H9 (cell line): ENCODE data around the gene RCOR2. TPM values are rescaled to one million over a fixed set of nuclear protein-coding genes. Genes with fewer than 3 reads are reported as not detected.
A peak's percentile ranks its signal among the peaks of the same experiment; 100 is the strongest.

Experiments
- DNase-seq: peaks from one replicate; pipeline ENCODE4 v3.0.0-alpha.2; 2017
- H2AFZ ChIP-seq: one replicate; pipeline ENCODE4 v1.6.1; 2013; ENCODE audit warnings: mild to moderate bottlenecking, low read length, control low read depth, moderate library complexity
- H2AK5ac ChIP-seq: 2 replicates; pipeline ENCODE4 v1.6.1; 2013; ENCODE audit warnings: low read length, control low read depth, mixed read lengths; ENCODE audit not compliant: insufficient read length
- H2BK120ac ChIP-seq: one replicate; pipeline ENCODE4 v1.6.1; 2013; ENCODE audit warnings: low read depth, mild to moderate bottlenecking, low read length, control low read depth, inconsistent platforms; ENCODE audit not compliant: poor library complexity, severe bottlenecking
- H2BK12ac ChIP-seq: 2 replicates; pipeline ENCODE4 v1.6.1; 2013; ENCODE audit warnings: low read length, control low read depth, mixed read lengths, low read depth; ENCODE audit not compliant: insufficient read length
- H2BK15ac ChIP-seq: 2 replicates; pipeline ENCODE4 v1.6.1; 2013; ENCODE audit warnings: low read depth, low read length, control low read depth
- H2BK20ac ChIP-seq: one replicate; pipeline ENCODE4 v1.6.1; 2013; ENCODE audit warnings: low read depth, mild to moderate bottlenecking, low read length, control low read depth, inconsistent platforms; ENCODE audit not compliant: poor library complexity, severe bottlenecking
- H2BK5ac ChIP-seq: 2 replicates; pipeline ENCODE4 v1.6.1; 2013; ENCODE audit warnings: low read length, control low read depth, mixed read lengths; ENCODE audit not compliant: insufficient read length
- H3K14ac ChIP-seq: 2 replicates; pipeline ENCODE4 v1.6.1; 2013; ENCODE audit warnings: low read length, control low read depth; ENCODE audit not compliant: insufficient read depth
- H3K18ac ChIP-seq: 2 replicates; pipeline ENCODE4 v1.6.1; 2013; ENCODE audit warnings: low read depth, mild to moderate bottlenecking, mixed read lengths, low read length, control low read depth; ENCODE audit not compliant: insufficient read length
- H3K23ac ChIP-seq: 2 replicates; pipeline ENCODE4 v1.6.1; 2013; ENCODE audit warnings: low read length, control low read depth, mixed read lengths, low read depth; ENCODE audit not compliant: insufficient read length
- H3K23me2 ChIP-seq: 2 replicates; pipeline ENCODE4 v1.6.1; 2013; ENCODE audit warnings: low read depth, mild to moderate bottlenecking, mixed read lengths, low read length, control low read depth; ENCODE audit not compliant: insufficient read length, poor library complexity, severe bottlenecking
- H3K27ac ChIP-seq: 2 replicates; pipeline ENCODE4 v1.5.1; 2013; ENCODE audit warnings: low read length, control low read depth, mixed read lengths, low read depth; ENCODE audit not compliant: insufficient read length
- H3K27me3 ChIP-seq: 2 replicates; pipeline ENCODE4 v1.6.1; 2013; ENCODE audit warnings: low read length, control low read depth, inconsistent platforms; ENCODE audit not compliant: insufficient read depth
- H3K4ac ChIP-seq: 2 replicates; pipeline ENCODE4 v1.6.1; 2013; ENCODE audit warnings: low read depth, mild to moderate bottlenecking, control low read depth, inconsistent platforms, low read length, moderate library complexity
- H3K4me1 ChIP-seq: 2 replicates; pipeline ENCODE4 v1.6.1; 2013; ENCODE audit warnings: low read length, control low read depth, inconsistent platforms; ENCODE audit not compliant: insufficient read depth
- H3K4me2 ChIP-seq: 2 replicates; pipeline ENCODE4 v1.6.1; 2013; ENCODE audit warnings: low read length, control low read depth, mixed read lengths; ENCODE audit not compliant: insufficient read length, insufficient read depth
- H3K56ac ChIP-seq: 2 replicates; pipeline ENCODE4 v1.6.1; 2013; ENCODE audit warnings: low read depth, mild to moderate bottlenecking, mixed read lengths, low read length, control low read depth; ENCODE audit not compliant: insufficient read length
- H3K79me1 ChIP-seq: 2 replicates; pipeline ENCODE4 v1.6.1; 2013; ENCODE audit warnings: low read depth, mild to moderate bottlenecking, moderate library complexity, low read length, control low read depth, inconsistent platforms; ENCODE audit not compliant: insufficient read depth, poor library complexity, severe bottlenecking
- H3K79me2 ChIP-seq: 2 replicates; pipeline ENCODE4 v1.6.1; 2013; ENCODE audit warnings: low read length, control low read depth, inconsistent platforms; ENCODE audit not compliant: insufficient read depth
- H3K9ac ChIP-seq: 2 replicates; pipeline ENCODE4 v1.6.1; 2013; ENCODE audit warnings: low read length, control low read depth, mixed read lengths; ENCODE audit not compliant: insufficient read length; ENCODE audit errors: extremely low read depth
- H3K9me3 ChIP-seq: one replicate; pipeline ENCODE4 v1.6.1; 2013; ENCODE audit warnings: low read depth, low read length, inconsistent platforms; ENCODE audit not compliant: control insufficient read depth
- H3T11ph ChIP-seq: one replicate; pipeline ENCODE4 v1.6.1; 2013; ENCODE audit warnings: mild to moderate bottlenecking, low read length, control low read depth, inconsistent platforms
- H4K20me1 ChIP-seq: one replicate; pipeline ENCODE4 v1.6.1; 2013; ENCODE audit not compliant: control insufficient read depth, insufficient read length, insufficient read depth
- H4K5ac ChIP-seq: 2 replicates; pipeline ENCODE4 v1.6.1; 2013; ENCODE audit warnings: low read depth, mild to moderate bottlenecking, mixed read lengths, low read length, control low read depth; ENCODE audit not compliant: insufficient read length
- H4K8ac ChIP-seq: replicated peaks from 2 replicates; pipeline ENCODE4 v1.6.1; 2013; ENCODE audit warnings: low read length, control low read depth, mixed read lengths, low read depth; ENCODE audit not compliant: insufficient read length
- H4K91ac ChIP-seq: 2 replicates; pipeline ENCODE4 v1.6.1; 2013; ENCODE audit warnings: low read depth, mild to moderate bottlenecking, moderate library complexity, mixed read lengths, low read length, control low read depth; ENCODE audit not compliant: insufficient read length
- H3K27ac Mint-ChIP-seq, 3 experiments: 2 replicates in 2 of 3; 3 replicates in 1 of 3; pipeline ENCODE4 v1.8.0; 2020 to 2021; ENCODE audit warnings: mixed read lengths in 3 of 3, mild to moderate bottlenecking in 1 of 3, moderate library complexity in 1 of 3
- H3K27me3 Mint-ChIP-seq: 2 replicates; pipeline ENCODE4 v1.8.0; 2021; ENCODE audit warnings: low read depth, mild to moderate bottlenecking, moderate library complexity, mixed read lengths
- H3K36me3 Mint-ChIP-seq, 3 experiments: 2 replicates in 2 of 3; 3 replicates in 1 of 3; pipeline ENCODE4 v1.8.0; 2020 to 2021; ENCODE audit warnings: low read depth in 3 of 3, mixed read lengths in 3 of 3; ENCODE audit not compliant: insufficient read depth in 1 of 3
- H3K4me1 Mint-ChIP-seq, 2 experiments: 2 replicates each; pipeline ENCODE4 v1.8.0; 2020; ENCODE audit warnings: mixed read lengths in 2 of 2
- H3K4me3 Mint-ChIP-seq, 2 experiments: 2 replicates in 1 of 2; 3 replicates in 1 of 2; pipeline ENCODE4 v1.8.0; 2020 to 2021; ENCODE audit warnings: mild to moderate bottlenecking in 2 of 2, mixed read lengths in 2 of 2, moderate library complexity in 1 of 2
- H3K9me3 Mint-ChIP-seq, 2 experiments: 2 replicates in 1 of 2; 3 replicates in 1 of 2; pipeline ENCODE4 v1.8.0; 2020; ENCODE audit warnings: mild to moderate bottlenecking in 2 of 2, mixed read lengths in 2 of 2, moderate library complexity in 1 of 2
- WGBS: extraction: QIAGEN DNeasy Blood & Tissue Kit; methylation state at CpG from one replicate; pipeline ENCODE4 v1.1.7; 2013; ENCODE audit warnings: missing lambda C conversion rate, low lambda C conversion rate, mixed read lengths; ENCODE audit not compliant: insufficient read length; ENCODE audit errors: extremely low coverage; 5-methylcytosine and 5-hydroxymethylcytosine counted together
- total RNA-seq: library from RNA; stranded (reverse); gene quantifications from 2 replicates; pipeline ENCODE4 v1.2.1, GENCODE V29; 2021
- TF ChIP-seq, protein P1 (sequence below): fragments of 200-600 bp; sonication (generic); conservative IDR thresholded peaks from 3 replicates; pipeline ENCODE4 v1.8.0; 2021; ENCODE audit warnings: antibody characterized with exemption, mild to moderate bottlenecking

The RCOR2 gene
- total RNA-seq, 1 experiment from 2014 or later = 118 TPM

DNA sequence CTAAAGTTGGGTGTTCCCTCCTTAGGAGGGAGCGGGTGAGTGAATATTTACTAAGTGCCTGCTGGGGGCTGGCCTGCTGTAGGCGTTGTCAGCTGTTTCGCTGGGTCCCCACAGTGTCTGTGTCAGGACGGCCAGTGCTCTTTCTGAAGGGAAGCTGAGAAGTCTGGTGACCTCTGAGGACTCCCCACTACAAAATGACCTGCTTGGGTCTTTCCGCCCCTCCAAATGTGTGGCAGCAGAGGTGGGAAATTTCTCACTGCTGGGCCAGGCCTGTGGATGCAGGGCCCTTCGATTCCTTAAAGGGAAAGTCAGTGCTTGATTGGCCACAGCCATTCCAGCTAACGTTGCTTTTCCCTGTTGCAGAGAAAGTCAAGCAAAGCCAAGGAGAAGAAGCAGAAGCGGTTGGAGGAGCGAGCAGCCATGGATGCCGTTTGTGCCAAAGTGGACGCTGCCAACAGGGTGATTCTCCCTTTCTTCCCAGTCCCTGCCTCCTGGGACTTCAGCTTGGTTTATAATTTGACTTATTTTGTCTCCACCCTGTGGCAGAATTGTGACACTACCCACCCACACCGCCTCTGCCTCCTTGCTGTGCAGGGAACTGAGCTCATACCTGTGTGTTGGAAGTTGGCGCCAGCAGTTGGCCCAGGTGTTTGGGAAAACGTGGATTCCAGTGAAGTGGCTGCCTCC lies 28.7 kb upstream of the RCOR2 start:
- Histone ChIP-seq H2AFZ (no peak overlapping the region), H3K79me2 (peaks cover 5% of the 10 kb centered on the region; the same call in 1 of the 2 replicates), H3K4me2 (no peak overlapping the region), H3K18ac (no peak overlapping the region), H3K9ac (no peak overlapping the region), H2AK5ac (no peak overlapping the region), H4K91ac (no peak overlapping the region), H3K23ac (no peak overlapping the region), H3T11ph (no peak overlapping the region), H2BK20ac (no peak overlapping the region), H4K5ac (no peak overlapping the region), H3K9me3 (no peaks in the 10 kb centered on the region), H3K14ac (no peak overlapping the region), H3K27me3 (no peaks in the 10 kb centered on the region), H4K20me1 (no peaks in the 10 kb centered on the region), H3K23me2 (no peaks in the 10 kb centered on the region), H2BK12ac (no peak overlapping the region), H3K4me1 (no peaks in the 10 kb centered on the region), H2BK5ac (no peak overlapping the region), H3K4ac (no peak overlapping the region), H3K79me1 (no peaks in the 10 kb centered on the region), H3K27ac (no peak overlapping the region), H2BK15ac (no peak overlapping the region), H2BK120ac (no peak overlapping the region), H3K56ac (no peak overlapping the region), H4K8ac (no peak overlapping the region)
- WGBS = no CpG with 5 or more reads among the region's 14 CpGs
- Mint-ChIP-seq H3K27me3 (no peaks in the 10 kb centered on the region), H3K9me3 (no peaks in the 10 kb centered on the region; a peak in 1 of 5 replicates), H3K36me3 (peaks cover 11 to 42% (median 35%) of the 10 kb centered on the region in 3 experiments; a peak in 6 of 7 replicates), H3K4me1 (peaks cover under 1 to 8% of the 10 kb centered on the region in 2 experiments; a peak in 3 of 4 replicates), H3K27ac (peak overlapping the region in 2 of 3 experiments; percentile 39 to 76; a peak in 4 of 7 replicates), H3K4me3 (no peak overlapping the region)
- TF ChIP-seq, protein P1, sequence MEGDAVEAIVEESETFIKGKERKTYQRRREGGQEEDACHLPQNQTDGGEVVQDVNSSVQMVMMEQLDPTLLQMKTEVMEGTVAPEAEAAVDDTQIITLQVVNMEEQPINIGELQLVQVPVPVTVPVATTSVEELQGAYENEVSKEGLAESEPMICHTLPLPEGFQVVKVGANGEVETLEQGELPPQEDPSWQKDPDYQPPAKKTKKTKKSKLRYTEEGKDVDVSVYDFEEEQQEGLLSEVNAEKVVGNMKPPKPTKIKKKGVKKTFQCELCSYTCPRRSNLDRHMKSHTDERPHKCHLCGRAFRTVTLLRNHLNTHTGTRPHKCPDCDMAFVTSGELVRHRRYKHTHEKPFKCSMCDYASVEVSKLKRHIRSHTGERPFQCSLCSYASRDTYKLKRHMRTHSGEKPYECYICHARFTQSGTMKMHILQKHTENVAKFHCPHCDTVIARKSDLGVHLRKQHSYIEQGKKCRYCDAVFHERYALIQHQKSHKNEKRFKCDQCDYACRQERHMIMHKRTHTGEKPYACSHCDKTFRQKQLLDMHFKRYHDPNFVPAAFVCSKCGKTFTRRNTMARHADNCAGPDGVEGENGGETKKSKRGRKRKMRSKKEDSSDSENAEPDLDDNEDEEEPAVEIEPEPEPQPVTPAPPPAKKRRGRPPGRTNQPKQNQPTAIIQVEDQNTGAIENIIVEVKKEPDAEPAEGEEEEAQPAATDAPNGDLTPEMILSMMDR = peak; percentile 73
- DNase-seq = peak; percentile 73
